H1 (cell line): ENCODE measurements around the gene IL18RAP. TPM values are rescaled to one million over a fixed set of nuclear protein-coding genes. Genes with fewer than 3 reads are reported as not detected.

Experiments used
- EZH2 ChIP-seq: fragments of 200-600 bp; sonication (generic); IDR thresholded peaks from 2 replicates; pipeline ENCODE4 v1.7.1; 2012; ENCODE audit warnings: low read depth, mild to moderate bottlenecking, moderate library complexity, low read length, inconsistent platforms; ENCODE audit not compliant: severe bottlenecking
- JUN ChIP-seq: IDR thresholded peaks from 2 replicates; pipeline ENCODE4 v1.6.1; 2011; ENCODE audit warnings: low read depth, mild to moderate bottlenecking, improper control_type of control experiment, low read length
- KDM4A ChIP-seq: IDR thresholded peaks from one replicate; pipeline ENCODE4 v1.7.1; 2012; ENCODE audit warnings: low read depth, mild to moderate bottlenecking, moderate library complexity, low read length, inconsistent platforms; ENCODE audit not compliant: severe bottlenecking
- KDM5A ChIP-seq: fragments of 200-600 bp; IDR thresholded peaks from 2 replicates; pipeline ENCODE4 v1.7.1; 2012; ENCODE audit warnings: mild to moderate bottlenecking, low read length, inconsistent platforms, mixed read lengths
- POLR2AphosphoS5 ChIP-seq: IDR thresholded peaks from 2 replicates; pipeline ENCODE4 v1.6.1; 2011; ENCODE audit warnings: low read depth, low read length
- polyA plus RNA-seq, 7 experiments: library from polyadenylated mRNA; depleted of rRNA in 3 of 7; stranded (reverse) in 5 of 7; unstranded in 2 of 7; fragments of >200 nt in 5 of 7; fragments of 200-250 nt in 2 of 7; gene quantifications; 1 replicate in 5 of 7; 2 replicates in 1 of 7; 4 replicates in 1 of 7; pipeline versions ENCODE4 v1.2.1 to v1.2.3, GENCODE V29; 2011 to 2013; ENCODE audit warnings: missing spikeins in 2 of 7, mixed read lengths in 2 of 7
- total RNA-seq: library from RNA; stranded (reverse); fragmentation: NEBNext Ultra II Directional; extraction: Animal tissue kit (Norgen Biotek cat#: 25700); gene quantifications from 2 replicates; pipeline ENCODE4 v1.2.1, GENCODE V29; 2021

Gene IL18RAP
- total and polyA plus RNA-seq, 2 of the 8 experiments (the other 6 are each of a cell fraction or from before 2014, with no cell fraction given), result not detected

DNA sequence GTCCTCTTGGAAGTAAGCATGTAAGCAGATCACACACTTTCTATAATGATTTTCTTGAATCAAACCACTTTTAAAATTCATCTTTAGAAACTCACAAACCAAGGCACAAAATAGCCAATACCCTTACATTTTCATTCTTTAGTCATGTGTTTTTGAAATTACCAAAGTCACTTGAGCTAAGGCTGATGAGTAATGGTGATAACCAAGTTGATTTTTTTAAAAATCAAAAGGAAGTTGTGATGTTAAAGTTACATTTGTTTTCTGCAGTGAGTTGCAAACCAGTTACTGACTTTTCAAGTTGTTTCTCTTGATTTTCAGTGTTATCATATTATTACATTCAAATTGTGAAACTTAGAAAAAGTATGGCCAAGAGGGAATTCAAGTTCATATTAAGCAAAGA, 21.5 kb upstream of the IL18RAP start (continued):
- TF ChIP-seq KDM5A, result no peak
- TF ChIP-seq EZH2, result no peak
- TF ChIP-seq POLR2AphosphoS5, result no peak
- TF ChIP-seq KDM4A, result no peak
- TF ChIP-seq JUN, result no peak
